GF-D8 (cell line): ENCODE results near the gene AP2A1.
"Not testable (repeated sequence)": the region's sequence is repeated elsewhere in the genome, so short reads cannot be mapped to it uniquely, and the experiment has no call there.

Experiments used
- DNase-seq: peaks from one replicate; lab custom pipeline; 2025; lab: John Stamatoyannopoulos, UW

Gene AP2A1

GRCh38 chr19:49812997-49813861 lies 46.4 kb downstream of the AP2A1 start, which contains the start of gene FUZ:
TSS of gene FUZ (minus strand) at chr19:49813292. CDS start at chr19:49813106, 186 bp downstream.
- DNase-seq = peak; percentile 91

- no peak for DNase-seq
Measured at GRCh38 chr19:49814010-49814409, 47.2 kb downstream of the AP2A1 start.

- no peak for DNase-seq
Measured at GRCh38 chr19:49816590-49816989, 49.8 kb downstream of the AP2A1 start.

GRCh38 chr19:49817964-49818648 lies 51.3 kb downstream of the AP2A1 start, which contains the start of gene MED25:
TSS of gene MED25 (plus strand) at chr19:49818289. CDS start at chr19:49818342, 53 bp downstream.
- DNase-seq = peak; percentile 51

GRCh38 chr19:49818649-49819370 lies 52.0 kb downstream of the AP2A1 start:
- DNase-seq = no peak

- DNase-seq = not testable (repeated sequence)
Measured at GRCh38 chr19:49819452-49820115, 52.8 kb downstream of the AP2A1 start.

- peak; percentile 71 for DNase-seq
Measured at GRCh38 chr19:49820125-49820524, 53.3 kb downstream of the AP2A1 start.

- DNase-seq = no peak
Measured at GRCh38 chr19:49823472-49823871, 56.7 kb downstream of the AP2A1 start.

- DNase-seq = no peak
Measured at GRCh38 chr19:49824662-49825061, 57.9 kb downstream of the AP2A1 start.

- DNase-seq = no peak
Measured at GRCh38 chr19:49827034-49827433, 60.2 kb downstream of the AP2A1 start.

GRCh38 chr19:49829200-49829599 lies 62.4 kb downstream of the AP2A1 start:
- no peak for DNase-seq

- DNase-seq = no peak
Measured at GRCh38 chr19:49829721-49830120, 62.9 kb downstream of the AP2A1 start.

- DNase-seq = no peak
Measured at GRCh38 chr19:49830766-49831165, 64.0 kb downstream of the AP2A1 start.

- no peak for DNase-seq
Measured at GRCh38 chr19:49831592-49831991, 64.8 kb downstream of the AP2A1 start.

- peak; percentile 81 for DNase-seq
Measured at GRCh38 chr19:49832556-49832955, 65.8 kb downstream of the AP2A1 start.

GRCh38 chr19:49833599-49833998 lies 66.8 kb downstream of the AP2A1 start:
- no peak for DNase-seq

GRCh38 chr19:49835562-49835961 lies 68.8 kb downstream of the AP2A1 start:
- DNase-seq = no peak

GRCh38 chr19:49836176-49837008 lies 69.6 kb downstream of the AP2A1 start:
- DNase-seq = no peak

- no peak for DNase-seq
Measured at GRCh38 chr19:49837009-49837310, 70.2 kb downstream of the AP2A1 start.

- DNase-seq = no peak
Measured at GRCh38 chr19:49837425-49837824, 70.6 kb downstream of the AP2A1 start.
